ENCODE results near the gene SERPINA5. TPM values are rescaled to one million over a fixed set of nuclear protein-coding genes. Genes with fewer than 3 reads are reported as not detected.

The SERPINA5 gene
- total RNA-seq (ENCODE audit: low replicate concordance) = 0.12 and 2.3 TPM in 2 replicates

GRCh38 chr14:94581127-94581999, at the start of gene SERPINA5:
Gene SERPINA5 (plus strand): TSS chr14:94581426. CDS start chr14:94587363, 5,937 bp downstream.

GRCh38 chr14:94560751-94561655, 20.2 kb upstream of the SERPINA5 start, which contains the start of gene SERPINA4:
Gene SERPINA4 (plus strand): TSS chr14:94561442. CDS start chr14:94563483, 2,041 bp downstream.

GRCh38 chr14:94612174-94612573, 30.9 kb downstream of the SERPINA5 start, which contains the start of gene SERPINA3:
Gene SERPINA3 (plus strand): TSS chr14:94612391. CDS start chr14:94614442, 2,051 bp downstream.

Other genes starting within 250 kb of the SERPINA5 start
- gene SERPINA2, start 214.7 kb upstream of the SERPINA5 start, total RNA-seq (ENCODE audit: low replicate concordance) = not detected in 2 replicates
- 0.08 TPM in 1 of 2 replicates, not detected in the other for gene SERPINA1, start 192.8 kb upstream of the SERPINA5 start, total RNA-seq (ENCODE audit: low replicate concordance)
- gene SERPINA11, start 128.6 kb upstream of the SERPINA5 start, total RNA-seq (ENCODE audit: low replicate concordance) = not detected in 2 replicates
- gene SERPINA9, start 105.2 kb upstream of the SERPINA5 start, total RNA-seq (ENCODE audit: low replicate concordance) = not detected in 2 replicates
- not detected in 2 replicates for gene SERPINA12, start 72.0 kb upstream of the SERPINA5 start, total RNA-seq (ENCODE audit: low replicate concordance)
- gene SERPINA4, start 20.0 kb upstream of the SERPINA5 start, total RNA-seq (ENCODE audit: low replicate concordance) = not detected in 2 replicates
- 5.3 and 15.9 TPM in 2 replicates for gene SERPINA3, start 31.0 kb downstream of the SERPINA5 start, total RNA-seq (ENCODE audit: low replicate concordance)
- 1.3 TPM in 1 of 2 replicates, not detected in the other for gene GSC, start 188.7 kb downstream of the SERPINA5 start, total RNA-seq (ENCODE audit: low replicate concordance)

Data from smooth muscle cell of the coronary artery (primary cell).